ENCODE results near the gene SH2D4B. TPM values are rescaled to one million over a fixed set of nuclear protein-coding genes. Genes with fewer than 3 reads are reported as not detected.
A peak's percentile ranks its signal among the peaks of the same experiment; 100 is the strongest.
"Not testable (repeated sequence)": the region's sequence is repeated elsewhere in the genome, so short reads cannot be mapped to it uniquely, and the experiment has no call there.

Gene SH2D4B
- total RNA-seq, 1 experiment from 2014 or later = not detected

- no peak for DNase-seq (ENCODE audit: low spot score)
Measured at GRCh38 chr10:80524190-80524909, 13.4 kb upstream of the SH2D4B start.

GRCh38 chr10:80526218-80526617, 11.5 kb upstream of the SH2D4B start:
- DNase-seq (ENCODE audit: low spot score) = no peak

GRCh38 chr10:80526742-80527141, 11.0 kb upstream of the SH2D4B start:
- DNase-seq (ENCODE audit: low spot score) = no peak

- DNase-seq (ENCODE audit: low spot score) = no peak
Measured at GRCh38 chr10:80528185-80528700, 9.5 kb upstream of the SH2D4B start.

- DNase-seq (ENCODE audit: low spot score) = no peak
Measured at GRCh38 chr10:80528901-80529300, 8.8 kb upstream of the SH2D4B start.

GRCh38 chr10:80529604-80530003, 8.1 kb upstream of the SH2D4B start:
- DNase-seq (ENCODE audit: low spot score) = no peak

- DNase-seq (ENCODE audit: low spot score) = peak; percentile 73
Measured at GRCh38 chr10:80530251-80530650, 7.5 kb upstream of the SH2D4B start.

- no peak for DNase-seq (ENCODE audit: low spot score)
Measured at GRCh38 chr10:80530816-80531215, 6.9 kb upstream of the SH2D4B start.

- no peak for DNase-seq (ENCODE audit: low spot score)
Measured at GRCh38 chr10:80532571-80532970, 5.1 kb upstream of the SH2D4B start.

- DNase-seq (ENCODE audit: low spot score) = not testable (repeated sequence)
Measured at GRCh38 chr10:80534059-80534458, 3.6 kb upstream of the SH2D4B start.

- DNase-seq (ENCODE audit: low spot score) = not testable (repeated sequence)
Measured at GRCh38 chr10:80534646-80535045, 3.1 kb upstream of the SH2D4B start.

GRCh38 chr10:80535671-80536360, 1.9 kb upstream of the SH2D4B start:
- DNase-seq (ENCODE audit: low spot score) = no peak

GRCh38 chr10:80536361-80536835, 1.3 kb upstream of the SH2D4B start:
- no peak for DNase-seq (ENCODE audit: low spot score)

GRCh38 chr10:80537086-80537735, 491 bp upstream of the SH2D4B start:
- no peak for DNase-seq (ENCODE audit: low spot score)

- DNase-seq (ENCODE audit: low spot score) = no peak
Measured at GRCh38 chr10:80538481-80539185, 931 bp downstream of the SH2D4B start.

GRCh38 chr10:80539421-80540031, 1.8 kb downstream of the SH2D4B start:
- DNase-seq (ENCODE audit: low spot score) = no peak

GRCh38 chr10:80540136-80540535, 2.4 kb downstream of the SH2D4B start:
- no peak for DNase-seq (ENCODE audit: low spot score)

- no peak for DNase-seq (ENCODE audit: low spot score)
Measured at GRCh38 chr10:80540618-80540980, 2.9 kb downstream of the SH2D4B start.

- no peak for DNase-seq (ENCODE audit: low spot score)
Measured at GRCh38 chr10:80540981-80541750, 3.5 kb downstream of the SH2D4B start.

GRCh38 chr10:80542053-80542452, 4.4 kb downstream of the SH2D4B start:
- peak; percentile 44 for DNase-seq (ENCODE audit: low spot score)
